ENCODE results near the gene LAMTOR1. TPM values are rescaled to one million over a fixed set of nuclear protein-coding genes. Genes with fewer than 3 reads are reported as not detected.
A peak's percentile ranks its signal among the peaks of the same experiment; 100 is the strongest.

LAMTOR1 gene
- total and polyA plus RNA-seq, 10 of the 15 experiments (the other 5 are each of a cell fraction or from before 2014, with no cell fraction given): 58.8 to 141 (median 110) TPM

- TF ChIP-seq, protein P1, sequence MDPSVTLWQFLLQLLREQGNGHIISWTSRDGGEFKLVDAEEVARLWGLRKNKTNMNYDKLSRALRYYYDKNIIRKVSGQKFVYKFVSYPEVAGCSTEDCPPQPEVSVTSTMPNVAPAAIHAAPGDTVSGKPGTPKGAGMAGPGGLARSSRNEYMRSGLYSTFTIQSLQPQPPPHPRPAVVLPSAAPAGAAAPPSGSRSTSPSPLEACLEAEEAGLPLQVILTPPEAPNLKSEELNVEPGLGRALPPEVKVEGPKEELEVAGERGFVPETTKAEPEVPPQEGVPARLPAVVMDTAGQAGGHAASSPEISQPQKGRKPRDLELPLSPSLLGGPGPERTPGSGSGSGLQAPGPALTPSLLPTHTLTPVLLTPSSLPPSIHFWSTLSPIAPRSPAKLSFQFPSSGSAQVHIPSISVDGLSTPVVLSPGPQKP (IDR thresholded peaks at IDR 0.05; ENCODE audit: low read depth, low read length): no peak
- TF ChIP-seq E2F4 (IDR thresholded peaks at IDR 0.05; ENCODE audit: low read depth, low read length) (peak; percentile 37; the same call in 1 of the 2 replicates), NR2C1 (IDR thresholded peaks at IDR 0.05) (no peak), POLR2AphosphoS2 (IDR thresholded peaks at IDR 0.05; ENCODE audit: low read depth, low read length) (0 out of 2 replicates have a peak, but pooled peaks have one; percentile 11), SPI1 (IDR thresholded peaks at IDR 0.05; ENCODE audit: borderline replicate concordance, insufficient read depth, low read depth, low read length) (peak; percentile 64), MEF2B (IDR thresholded peaks at IDR 0.05; ENCODE audit: partially characterized antibody, poor library complexity, severe bottlenecking) (no peak), FOXK2 (IDR thresholded peaks at IDR 0.05) (no peak)
- TF ChIP-seq, protein P2, sequence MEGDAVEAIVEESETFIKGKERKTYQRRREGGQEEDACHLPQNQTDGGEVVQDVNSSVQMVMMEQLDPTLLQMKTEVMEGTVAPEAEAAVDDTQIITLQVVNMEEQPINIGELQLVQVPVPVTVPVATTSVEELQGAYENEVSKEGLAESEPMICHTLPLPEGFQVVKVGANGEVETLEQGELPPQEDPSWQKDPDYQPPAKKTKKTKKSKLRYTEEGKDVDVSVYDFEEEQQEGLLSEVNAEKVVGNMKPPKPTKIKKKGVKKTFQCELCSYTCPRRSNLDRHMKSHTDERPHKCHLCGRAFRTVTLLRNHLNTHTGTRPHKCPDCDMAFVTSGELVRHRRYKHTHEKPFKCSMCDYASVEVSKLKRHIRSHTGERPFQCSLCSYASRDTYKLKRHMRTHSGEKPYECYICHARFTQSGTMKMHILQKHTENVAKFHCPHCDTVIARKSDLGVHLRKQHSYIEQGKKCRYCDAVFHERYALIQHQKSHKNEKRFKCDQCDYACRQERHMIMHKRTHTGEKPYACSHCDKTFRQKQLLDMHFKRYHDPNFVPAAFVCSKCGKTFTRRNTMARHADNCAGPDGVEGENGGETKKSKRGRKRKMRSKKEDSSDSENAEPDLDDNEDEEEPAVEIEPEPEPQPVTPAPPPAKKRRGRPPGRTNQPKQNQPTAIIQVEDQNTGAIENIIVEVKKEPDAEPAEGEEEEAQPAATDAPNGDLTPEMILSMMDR (IDR thresholded peaks at IDR 0.05 in 2 of 3, conservative IDR thresholded peaks at IDR 0.05 in 1 of 3; ENCODE audit: control insufficient read depth in 2 of 3, extremely low read depth in 1 of 3, insufficient read depth in 1 of 3, low read depth in 3 of 3, low read length in 3 of 3): no peak
These were observed 935 bp downstream of the LAMTOR1 start (continued) for GRCh38 chr11:72102162-72102561.
